GM12865 (cell line): ENCODE measurements around the gene ZNF410.
"Not testable (repeated sequence)": the region's sequence is repeated elsewhere in the genome, so short reads cannot be mapped to it uniquely, and the experiment has no call there.

ENCODE experiments used
- DNase-seq: peaks from one replicate; pipeline ENCODE4 v3.0.0; 2010; ENCODE audit warnings: low read depth
- H3K4me3 ChIP-seq: 2 replicates; pipeline ENCODE4 v1.5.1; 2011; ENCODE audit warnings: mild to moderate bottlenecking, low read depth, low read length, control low read depth
- TF ChIP-seq, protein P1 (sequence below): IDR thresholded peaks from 2 replicates; pipeline ENCODE4 v1.5.1; 2011; ENCODE audit warnings: low read length, control low read depth, low read depth, inconsistent platforms; ENCODE audit not compliant: insufficient read depth; ENCODE audit errors: missing control alignments

The ZNF410 gene

DNA sequence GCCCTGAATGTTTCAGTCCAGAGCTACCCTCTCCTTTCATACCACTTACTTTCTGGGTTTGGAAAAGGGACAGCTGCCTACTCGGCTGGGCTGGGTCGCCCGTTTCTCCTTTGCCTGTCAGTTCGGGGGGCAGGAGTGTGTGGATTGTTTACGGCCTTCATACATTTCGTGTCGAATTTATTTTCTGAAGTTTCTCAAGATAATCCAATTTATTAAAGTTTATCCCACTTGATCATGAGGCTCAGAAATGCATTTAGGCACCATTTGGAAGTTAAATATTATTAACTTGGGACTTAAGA lies 608 bp downstream of the ZNF410 start:
- H3K4me3 ChIP-seq = peak overlapping the region; percentile 98
- no peak for DNase-seq
- TF ChIP-seq, protein P1, sequence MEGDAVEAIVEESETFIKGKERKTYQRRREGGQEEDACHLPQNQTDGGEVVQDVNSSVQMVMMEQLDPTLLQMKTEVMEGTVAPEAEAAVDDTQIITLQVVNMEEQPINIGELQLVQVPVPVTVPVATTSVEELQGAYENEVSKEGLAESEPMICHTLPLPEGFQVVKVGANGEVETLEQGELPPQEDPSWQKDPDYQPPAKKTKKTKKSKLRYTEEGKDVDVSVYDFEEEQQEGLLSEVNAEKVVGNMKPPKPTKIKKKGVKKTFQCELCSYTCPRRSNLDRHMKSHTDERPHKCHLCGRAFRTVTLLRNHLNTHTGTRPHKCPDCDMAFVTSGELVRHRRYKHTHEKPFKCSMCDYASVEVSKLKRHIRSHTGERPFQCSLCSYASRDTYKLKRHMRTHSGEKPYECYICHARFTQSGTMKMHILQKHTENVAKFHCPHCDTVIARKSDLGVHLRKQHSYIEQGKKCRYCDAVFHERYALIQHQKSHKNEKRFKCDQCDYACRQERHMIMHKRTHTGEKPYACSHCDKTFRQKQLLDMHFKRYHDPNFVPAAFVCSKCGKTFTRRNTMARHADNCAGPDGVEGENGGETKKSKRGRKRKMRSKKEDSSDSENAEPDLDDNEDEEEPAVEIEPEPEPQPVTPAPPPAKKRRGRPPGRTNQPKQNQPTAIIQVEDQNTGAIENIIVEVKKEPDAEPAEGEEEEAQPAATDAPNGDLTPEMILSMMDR = no peak

DNA sequence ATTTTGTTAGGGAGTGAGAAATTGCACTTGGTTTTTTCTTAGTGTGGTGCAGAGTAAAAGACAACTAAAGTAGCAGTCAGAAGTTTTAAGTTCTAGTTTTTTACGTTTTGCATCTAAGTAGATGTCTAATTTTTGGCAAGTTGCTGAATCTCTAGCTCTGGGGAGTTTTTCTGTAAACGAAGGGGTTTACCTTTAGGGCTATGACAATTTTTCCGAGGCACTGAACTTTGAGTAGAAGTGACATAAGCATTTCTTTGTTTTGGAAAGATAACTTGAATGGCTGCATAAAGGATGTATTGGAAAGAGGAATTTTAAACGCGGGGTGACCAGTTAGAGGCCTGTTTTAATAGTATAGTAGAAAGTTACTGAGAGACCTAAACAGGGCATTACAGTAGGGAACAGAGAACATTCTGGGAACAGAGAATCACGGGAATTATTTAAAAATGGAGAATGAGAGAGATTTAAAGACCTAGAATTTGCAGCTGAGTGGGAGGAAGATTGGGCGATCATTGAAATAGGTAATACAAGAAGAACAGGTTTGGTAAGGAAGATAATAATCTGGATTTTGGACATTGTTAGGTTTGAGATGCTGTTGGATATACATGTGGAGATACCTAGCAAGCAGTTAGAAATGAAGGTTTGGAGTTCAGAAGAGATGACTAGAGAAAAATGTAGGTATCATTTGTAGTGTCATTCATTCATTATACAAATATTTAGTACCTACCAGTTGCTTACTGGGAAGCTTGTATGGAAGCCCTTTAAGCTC lies 1.2 kb downstream of the ZNF410 start:
- TF ChIP-seq, protein P1 = no peak
- H3K4me3 ChIP-seq = peak overlapping the region; percentile 98
- no peak for DNase-seq

DNA sequence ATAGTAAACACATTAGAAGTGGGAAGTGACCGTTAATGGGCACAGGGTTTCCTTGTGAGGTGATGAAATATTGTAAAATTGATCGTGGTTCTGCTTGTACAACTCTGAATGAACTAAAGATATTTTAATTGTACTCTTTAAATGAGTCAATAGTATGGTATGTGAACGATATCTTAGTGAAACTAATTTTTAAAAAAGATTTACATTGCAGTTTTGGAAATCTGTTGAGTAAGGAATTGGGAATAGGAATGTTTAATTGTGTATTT lies 1.7 kb downstream of the ZNF410 start:
- TF ChIP-seq, protein P1 = no peak
- no peak for DNase-seq
- peak overlapping the region; percentile 98 for H3K4me3 ChIP-seq

DNA sequence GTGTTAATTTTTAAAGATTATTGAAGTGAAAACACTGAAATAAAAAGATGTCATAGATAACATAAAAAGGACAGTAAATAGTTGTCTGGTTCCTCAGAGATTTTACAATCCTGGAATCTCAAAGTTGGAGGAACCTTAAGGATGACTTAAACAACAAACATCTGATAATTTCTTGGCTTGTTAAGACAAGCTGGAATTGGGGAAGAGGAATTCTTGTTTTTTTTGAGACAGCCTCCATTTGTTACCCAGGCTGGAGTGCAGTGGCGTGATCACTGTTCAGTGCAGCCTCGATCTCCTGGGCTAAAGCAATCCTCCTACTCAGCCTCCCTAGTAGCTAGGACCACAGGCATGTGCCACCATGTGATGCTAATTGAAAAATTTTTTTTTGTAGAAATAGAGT lies 2.3 kb downstream of the ZNF410 start:
- H3K4me3 ChIP-seq = no peak overlapping the region
- no peak for DNase-seq
- TF ChIP-seq, protein P1 = no peak

DNA sequence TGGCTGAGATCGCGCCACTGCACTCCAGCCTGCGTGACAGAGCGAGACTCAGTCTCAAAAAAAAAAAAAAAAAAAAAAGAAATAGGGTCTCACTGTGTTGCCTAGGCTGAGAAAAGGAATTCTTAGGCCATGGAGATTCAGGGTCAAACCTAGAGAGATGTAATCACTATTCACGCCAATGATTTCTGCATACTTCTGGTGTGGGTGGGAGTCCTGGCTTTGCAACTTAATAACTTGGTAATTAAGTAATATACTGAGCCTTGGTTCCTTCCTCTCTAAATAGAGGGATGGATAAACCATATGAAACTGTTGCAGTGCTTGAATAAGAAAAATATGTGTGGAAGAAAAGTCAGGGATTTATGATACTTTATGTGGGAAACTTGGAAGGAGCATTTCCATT lies 2.7 kb downstream of the ZNF410 start:
- DNase-seq = no peak
- TF ChIP-seq, protein P1 = no peak
- no peak overlapping the region for H3K4me3 ChIP-seq

DNA sequence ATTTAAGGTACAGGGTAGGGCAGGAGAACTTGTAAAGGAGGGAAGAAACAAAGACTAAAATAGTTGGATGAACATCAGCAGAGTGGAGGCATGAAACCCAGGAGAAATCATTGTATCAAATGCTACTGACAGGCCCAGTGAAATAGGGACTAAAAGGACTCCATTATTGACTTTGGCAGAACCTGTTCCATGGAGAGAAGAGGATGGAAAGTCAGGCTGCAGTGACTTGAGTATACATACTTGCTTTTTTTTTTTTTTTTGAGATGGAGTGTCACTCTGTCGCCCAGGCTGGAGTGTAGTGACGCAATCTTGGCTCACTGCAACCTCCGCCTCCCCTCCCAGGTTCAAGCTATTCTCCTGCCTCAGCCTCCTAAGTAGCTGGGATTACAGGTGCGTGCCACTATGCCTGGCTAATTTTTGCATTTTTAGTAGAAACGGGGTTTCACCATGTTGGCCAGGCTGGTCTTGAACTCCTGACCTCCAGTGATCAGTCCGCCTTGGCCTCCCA lies 7.6 kb downstream of the ZNF410 start:
- H3K4me3 ChIP-seq, DNase-seq: not testable (repeated sequence)

DNA sequence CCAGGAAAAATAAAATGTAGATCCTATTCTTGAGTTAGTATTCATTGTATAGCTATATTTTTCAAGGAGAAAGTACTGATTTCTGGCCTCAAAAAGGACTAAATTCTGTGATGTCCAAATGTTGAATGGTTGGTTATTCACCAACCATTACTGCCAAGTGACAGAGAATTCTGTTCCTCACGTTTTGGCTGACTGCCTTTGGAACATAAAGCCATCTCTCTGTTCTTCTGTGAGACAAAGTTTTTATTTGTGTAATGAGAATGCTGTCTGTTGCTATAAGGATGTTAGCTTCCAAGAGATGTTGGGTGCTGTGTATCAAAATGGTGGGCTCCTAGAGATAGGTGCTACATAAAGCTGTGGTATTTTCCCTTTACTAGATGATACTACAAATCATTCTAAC lies 9.3 kb downstream of the ZNF410 start:
- no peak for DNase-seq
- TF ChIP-seq, protein P1 = no peak
- H3K4me3 ChIP-seq = no peak overlapping the region

DNA sequence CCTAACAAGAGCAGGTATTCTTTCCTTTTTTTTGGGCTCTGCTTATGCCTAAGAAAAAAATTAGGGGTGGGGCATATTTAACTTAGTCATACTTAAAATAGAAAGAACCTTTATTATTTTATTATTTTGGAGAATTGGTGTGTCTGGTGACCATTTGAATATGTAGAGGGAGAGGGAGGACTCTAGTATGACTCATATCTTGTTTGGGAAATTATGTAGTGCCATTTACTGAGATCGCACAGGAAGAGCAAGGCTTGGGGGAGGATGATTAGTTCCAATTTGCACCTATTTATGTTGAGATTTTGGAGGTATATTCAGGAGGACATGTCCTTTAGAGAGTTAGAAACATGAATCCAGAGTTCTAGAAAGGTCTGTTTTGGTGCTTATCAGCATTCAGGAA lies 9.9 kb downstream of the ZNF410 start:
- TF ChIP-seq, protein P1 = no peak
- DNase-seq = no peak
- H3K4me3 ChIP-seq = no peak overlapping the region
